ENCODE results near the gene TRIM38.

DNA sequence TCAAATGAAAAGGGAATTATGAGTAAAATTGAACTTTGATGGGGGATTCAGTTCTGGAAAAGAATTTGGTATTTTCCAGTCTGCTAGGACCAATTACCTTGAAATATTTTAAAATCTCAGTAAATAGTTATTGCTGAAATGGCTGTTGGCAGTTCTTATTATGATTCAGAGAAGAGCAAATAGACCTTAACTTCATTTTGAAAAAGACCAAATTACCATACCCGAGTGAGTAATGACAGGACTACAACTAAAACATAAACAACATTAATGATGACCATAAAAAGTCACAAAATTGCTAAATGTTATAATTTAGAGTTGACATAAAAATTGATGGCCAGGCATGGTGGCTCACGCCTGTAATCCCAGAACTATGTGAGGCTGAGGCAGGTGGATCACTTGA is 21.7 kb downstream of the TRIM38 start:
- TF ChIP-seq, protein P1, sequence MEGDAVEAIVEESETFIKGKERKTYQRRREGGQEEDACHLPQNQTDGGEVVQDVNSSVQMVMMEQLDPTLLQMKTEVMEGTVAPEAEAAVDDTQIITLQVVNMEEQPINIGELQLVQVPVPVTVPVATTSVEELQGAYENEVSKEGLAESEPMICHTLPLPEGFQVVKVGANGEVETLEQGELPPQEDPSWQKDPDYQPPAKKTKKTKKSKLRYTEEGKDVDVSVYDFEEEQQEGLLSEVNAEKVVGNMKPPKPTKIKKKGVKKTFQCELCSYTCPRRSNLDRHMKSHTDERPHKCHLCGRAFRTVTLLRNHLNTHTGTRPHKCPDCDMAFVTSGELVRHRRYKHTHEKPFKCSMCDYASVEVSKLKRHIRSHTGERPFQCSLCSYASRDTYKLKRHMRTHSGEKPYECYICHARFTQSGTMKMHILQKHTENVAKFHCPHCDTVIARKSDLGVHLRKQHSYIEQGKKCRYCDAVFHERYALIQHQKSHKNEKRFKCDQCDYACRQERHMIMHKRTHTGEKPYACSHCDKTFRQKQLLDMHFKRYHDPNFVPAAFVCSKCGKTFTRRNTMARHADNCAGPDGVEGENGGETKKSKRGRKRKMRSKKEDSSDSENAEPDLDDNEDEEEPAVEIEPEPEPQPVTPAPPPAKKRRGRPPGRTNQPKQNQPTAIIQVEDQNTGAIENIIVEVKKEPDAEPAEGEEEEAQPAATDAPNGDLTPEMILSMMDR (conservative IDR thresholded peaks at IDR 0.05), result no peak
- TF ChIP-seq ZFX (IDR thresholded peaks at IDR 0.05), result no peak

All from C4-2B (cell line).